Progenitor cell of endocrine pancreas (in vitro differentiated cells): ENCODE measurements around the gene CD19. TPM values are rescaled to one million over a fixed set of nuclear protein-coding genes. Genes with fewer than 3 reads are reported as not detected.

Source experiments
- DNase-seq: peaks from one replicate; pipeline ENCODE4 v3.0.0; 2021; ENCODE audit warnings: low spot score; ENCODE audit not compliant: unreplicated experiment
- H3K27ac Mint-ChIP-seq: 2 replicates; pipeline ENCODE4 v1.8.0; 2021; ENCODE audit warnings: mild to moderate bottlenecking, moderate library complexity, mixed read lengths
- H3K27me3 Mint-ChIP-seq: 2 replicates; pipeline ENCODE4 v1.8.0; 2021; ENCODE audit warnings: mixed read lengths
- H3K36me3 Mint-ChIP-seq: 2 replicates; pipeline ENCODE4 v1.8.0; 2022; ENCODE audit warnings: mixed read lengths; ENCODE audit not compliant: insufficient read depth
- H3K4me1 Mint-ChIP-seq: 2 replicates; pipeline ENCODE4 v1.8.0; 2021; ENCODE audit warnings: low read depth, mixed read lengths
- H3K4me3 Mint-ChIP-seq: 2 replicates; pipeline ENCODE4 v1.8.0; 2021; ENCODE audit warnings: low read depth, mild to moderate bottlenecking, moderate library complexity, mixed read lengths
- H3K9me3 Mint-ChIP-seq: 2 replicates; pipeline ENCODE4 v1.8.0; 2021; ENCODE audit warnings: low read depth, mixed read lengths
- total RNA-seq: library from RNA; stranded (reverse); gene quantifications from 2 replicates; pipeline ENCODE4 v1.2.1, GENCODE V29; 2021
- TF ChIP-seq, protein P1 (sequence below): fragments of 200-600 bp; sonication (generic); IDR thresholded peaks from one replicate; pipeline ENCODE4 v1.5.0; 2021; ENCODE audit warnings: antibody characterized with exemption, mild to moderate bottlenecking; ENCODE audit not compliant: unreplicated experiment

Gene CD19
- total RNA-seq, 1 donor from 2014 or later = not detected

GRCh38 chr16:28950648-28951409 is 19.1 kb downstream of the CD19 start, which contains the start of gene NFATC2IP:
Gene NFATC2IP, plus strand, starts transcription at chr16:28950937. Its CDS starts 75 bp downstream, at chr16:28951012.
- Mint-ChIP-seq H3K4me1 (peaks cover 12% of the 10 kb centered on the region), H3K27me3 (peaks cover 7% of the 10 kb centered on the region), H3K4me3 (peak within 1 kb of the TSS; percentile 99), H3K27ac (peak within 1 kb of the TSS; percentile 92), H3K36me3 (no peaks in the 10 kb centered on the region), H3K9me3 (no peaks in the 10 kb centered on the region)
- TF ChIP-seq, protein P1, sequence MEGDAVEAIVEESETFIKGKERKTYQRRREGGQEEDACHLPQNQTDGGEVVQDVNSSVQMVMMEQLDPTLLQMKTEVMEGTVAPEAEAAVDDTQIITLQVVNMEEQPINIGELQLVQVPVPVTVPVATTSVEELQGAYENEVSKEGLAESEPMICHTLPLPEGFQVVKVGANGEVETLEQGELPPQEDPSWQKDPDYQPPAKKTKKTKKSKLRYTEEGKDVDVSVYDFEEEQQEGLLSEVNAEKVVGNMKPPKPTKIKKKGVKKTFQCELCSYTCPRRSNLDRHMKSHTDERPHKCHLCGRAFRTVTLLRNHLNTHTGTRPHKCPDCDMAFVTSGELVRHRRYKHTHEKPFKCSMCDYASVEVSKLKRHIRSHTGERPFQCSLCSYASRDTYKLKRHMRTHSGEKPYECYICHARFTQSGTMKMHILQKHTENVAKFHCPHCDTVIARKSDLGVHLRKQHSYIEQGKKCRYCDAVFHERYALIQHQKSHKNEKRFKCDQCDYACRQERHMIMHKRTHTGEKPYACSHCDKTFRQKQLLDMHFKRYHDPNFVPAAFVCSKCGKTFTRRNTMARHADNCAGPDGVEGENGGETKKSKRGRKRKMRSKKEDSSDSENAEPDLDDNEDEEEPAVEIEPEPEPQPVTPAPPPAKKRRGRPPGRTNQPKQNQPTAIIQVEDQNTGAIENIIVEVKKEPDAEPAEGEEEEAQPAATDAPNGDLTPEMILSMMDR = no peak
- peak; percentile 98 for DNase-seq

- peak overlapping the region; percentile 84 for H3K27ac Mint-ChIP-seq
- H3K36me3 Mint-ChIP-seq = peaks cover 2% of the 10 kb centered on the region
- no peaks in the 10 kb centered on the region for H3K9me3 Mint-ChIP-seq
- DNase-seq = no peak
- peaks cover 11% of the 10 kb centered on the region for H3K4me1 Mint-ChIP-seq
- peaks cover 6% of the 10 kb centered on the region for H3K27me3 Mint-ChIP-seq
- TF ChIP-seq, protein P1 = no peak
- H3K4me3 Mint-ChIP-seq = peak overlapping the region; percentile 99
Measured at GRCh38 chr16:28951410-28951943, 19.7 kb downstream of the CD19 start.

GRCh38 chr16:28958216-28958615 is 26.4 kb downstream of the CD19 start:
- Mint-ChIP-seq H3K4me1 (no peaks in the 10 kb centered on the region), H3K27ac (no peak overlapping the region), H3K27me3 (no peaks in the 10 kb centered on the region), H3K9me3 (no peaks in the 10 kb centered on the region), H3K4me3 (no peak overlapping the region), H3K36me3 (peaks cover 12% of the 10 kb centered on the region)
- TF ChIP-seq, protein P1 = no peak
- no peak for DNase-seq

DNA sequence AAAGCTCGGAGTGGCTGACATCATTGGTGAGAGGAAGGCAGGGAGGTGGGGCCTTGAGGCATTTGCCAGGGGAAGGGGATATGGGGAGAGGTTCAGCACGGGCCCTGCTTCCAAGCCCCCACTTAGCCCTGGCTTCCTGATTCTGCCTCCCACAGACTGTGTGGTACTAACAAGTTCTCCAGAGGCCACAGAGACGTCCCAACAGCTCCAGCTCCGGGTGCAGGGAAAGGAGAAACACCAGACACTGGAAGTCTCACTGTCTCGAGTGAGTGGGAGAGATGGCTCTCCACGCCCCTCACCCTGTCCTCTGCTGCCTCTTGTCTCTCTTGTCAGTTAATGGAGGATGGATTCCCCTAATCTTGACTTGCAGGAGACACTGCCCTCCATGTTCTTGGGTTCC is 27.1 kb downstream of the CD19 start:
- TF ChIP-seq, protein P1 = no peak
- no peaks in the 10 kb centered on the region for H3K4me1 Mint-ChIP-seq
- peaks cover 13% of the 10 kb centered on the region for H3K36me3 Mint-ChIP-seq
- H3K27me3 Mint-ChIP-seq = no peaks in the 10 kb centered on the region
- no peak for DNase-seq
- no peaks in the 10 kb centered on the region for H3K9me3 Mint-ChIP-seq
- no peak overlapping the region for H3K27ac Mint-ChIP-seq
- no peak overlapping the region for H3K4me3 Mint-ChIP-seq

DNA sequence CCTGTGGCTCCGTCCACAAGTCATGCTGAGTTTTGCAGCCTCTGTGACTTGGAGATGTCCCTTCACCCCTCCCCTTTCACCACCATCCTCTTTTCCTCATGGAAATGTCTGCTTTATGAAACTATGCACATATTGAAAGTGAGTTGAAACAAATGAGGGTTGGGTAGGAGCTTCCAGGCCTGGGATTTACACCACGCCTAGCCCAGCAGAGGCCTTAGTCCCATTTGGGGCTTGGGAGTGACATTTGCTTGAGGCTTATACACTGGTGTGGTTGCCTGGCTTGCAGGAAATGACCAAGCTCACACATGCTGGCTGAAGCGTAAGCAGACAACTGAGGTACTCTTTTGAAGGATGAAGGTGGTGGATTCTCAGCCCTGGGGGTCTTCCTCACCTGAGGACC is 32.3 kb downstream of the CD19 start:
- Mint-ChIP-seq H3K4me1 (no peaks in the 10 kb centered on the region), H3K27me3 (no peaks in the 10 kb centered on the region), H3K36me3 (peaks cover 16% of the 10 kb centered on the region), H3K4me3 (no peak overlapping the region), H3K9me3 (no peaks in the 10 kb centered on the region), H3K27ac (no peak overlapping the region)
- DNase-seq = no peak
- TF ChIP-seq, protein P1 = no peak
